Parathyroid adenoma (tissue), 2 donors: ENCODE measurements around the gene C4BPB.

Experiments
- H2AFZ ChIP-seq: fragments of 300-600 bp; sonication (generic); one replicate; pipeline ENCODE4 v1.7.0; 2017; ENCODE audit warnings: antibody characterized with exemption, mild to moderate bottlenecking
- H3K27ac ChIP-seq: fragments of 300-600 bp; sonication (generic); one replicate; pipeline ENCODE4 v1.7.0; 2017
- H3K27me3 ChIP-seq: fragments of 300-600 bp; sonication (generic); one replicate; pipeline ENCODE4 v1.7.0; 2017; ENCODE audit warnings: low read length; ENCODE audit not compliant: control insufficient read depth, insufficient read depth
- H3K36me3 ChIP-seq: fragments of 300-600 bp; sonication (generic); one replicate; pipeline ENCODE4 v1.7.0; 2017; ENCODE audit warnings: low read length; ENCODE audit not compliant: control insufficient read depth, insufficient read depth
- H3K4me1 ChIP-seq: fragments of 300-600 bp; sonication (generic); one replicate; pipeline ENCODE4 v1.7.0; 2017; ENCODE audit warnings: control low read depth
- H3K4me2 ChIP-seq: fragments of 300-600 bp; sonication (generic); one replicate; pipeline ENCODE4 v1.7.0; 2017; ENCODE audit warnings: low read length
- H3K4me3 ChIP-seq: fragments of 300-600 bp; sonication (generic); one replicate; pipeline ENCODE4 v1.7.0; 2017; ENCODE audit warnings: low read depth, low read length
- H3K79me2 ChIP-seq: fragments of 300-600 bp; sonication (generic); one replicate; pipeline ENCODE4 v1.7.0; 2017; ENCODE audit warnings: control low read depth
- H3K9ac ChIP-seq: fragments of 300-600 bp; sonication (generic); one replicate; pipeline ENCODE4 v1.7.0; 2017; ENCODE audit warnings: mild to moderate bottlenecking
- H3K9me3 ChIP-seq: fragments of 300-600 bp; sonication (generic); one replicate; pipeline ENCODE4 v1.7.0; 2017; ENCODE audit warnings: low read length; ENCODE audit not compliant: control insufficient read depth
- CTCF ChIP-seq: fragments of 300-600 bp; sonication (generic); IDR thresholded peaks from one replicate; pipeline ENCODE4 v1.7.0; 2017; ENCODE audit warnings: antibody characterized with exemption, mild to moderate bottlenecking
- donor health status: primary hyperparathyroidism.

Gene C4BPB

GRCh38 chr1:207067185-207067584 is 21.5 kb upstream of the C4BPB start:
- H2AFZ ChIP-seq: no peak overlapping the region
- H3K4me1 ChIP-seq: no peaks in the 10 kb centered on the region
- no peak overlapping the region for H3K27ac ChIP-seq
- no peak overlapping the region for H3K9ac ChIP-seq
- no peaks in the 10 kb centered on the region for H3K27me3 ChIP-seq
- H3K4me2 ChIP-seq: no peak overlapping the region
- H3K9me3 ChIP-seq: no peaks in the 10 kb centered on the region
- no peaks in the 10 kb centered on the region for H3K36me3 ChIP-seq
- H3K79me2 ChIP-seq: no peaks in the 10 kb centered on the region
- no peak for TF ChIP-seq CTCF
- H3K4me3 ChIP-seq: no peak overlapping the region

DNA sequence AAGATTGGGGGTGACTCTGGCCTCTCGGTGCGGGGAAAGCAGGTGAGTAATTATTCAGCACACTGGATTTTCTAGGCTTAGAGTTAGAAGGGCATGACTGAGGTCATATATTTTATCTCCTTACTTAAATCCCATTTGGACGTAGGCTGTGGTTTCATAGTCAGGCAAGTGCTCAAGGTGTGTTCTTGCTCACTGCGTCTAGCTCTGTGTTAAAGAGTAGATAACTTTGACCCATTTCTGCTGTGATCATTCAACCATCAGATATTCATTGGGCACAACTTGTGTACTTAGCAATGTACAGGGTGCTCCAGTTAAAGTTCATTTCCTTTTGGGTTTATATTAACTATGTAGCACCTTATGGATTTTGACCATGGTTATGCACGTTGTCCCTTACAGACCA is 21.0 kb upstream of the C4BPB start:
- Histone ChIP-seq H3K4me1 (no peaks in the 10 kb centered on the region), H3K4me2 (no peak overlapping the region), H3K27me3 (no peaks in the 10 kb centered on the region), H3K27ac (no peak overlapping the region), H3K4me3 (no peak overlapping the region), H2AFZ (no peak overlapping the region), H3K9me3 (no peaks in the 10 kb centered on the region), H3K36me3 (no peaks in the 10 kb centered on the region), H3K9ac (no peak overlapping the region), H3K79me2 (no peaks in the 10 kb centered on the region)
- no peak for TF ChIP-seq CTCF

GRCh38 chr1:207069061-207069460 is 19.6 kb upstream of the C4BPB start:
- no peaks in the 10 kb centered on the region for H3K9me3 ChIP-seq
- H3K9ac ChIP-seq: no peak overlapping the region
- H3K4me3 ChIP-seq: no peak overlapping the region
- no peak overlapping the region for H3K27ac ChIP-seq
- no peak for TF ChIP-seq CTCF
- H2AFZ ChIP-seq: no peak overlapping the region
- no peaks in the 10 kb centered on the region for H3K36me3 ChIP-seq
- H3K4me1 ChIP-seq: no peaks in the 10 kb centered on the region
- H3K27me3 ChIP-seq: no peaks in the 10 kb centered on the region
- H3K4me2 ChIP-seq: no peak overlapping the region
- no peaks in the 10 kb centered on the region for H3K79me2 ChIP-seq

DNA sequence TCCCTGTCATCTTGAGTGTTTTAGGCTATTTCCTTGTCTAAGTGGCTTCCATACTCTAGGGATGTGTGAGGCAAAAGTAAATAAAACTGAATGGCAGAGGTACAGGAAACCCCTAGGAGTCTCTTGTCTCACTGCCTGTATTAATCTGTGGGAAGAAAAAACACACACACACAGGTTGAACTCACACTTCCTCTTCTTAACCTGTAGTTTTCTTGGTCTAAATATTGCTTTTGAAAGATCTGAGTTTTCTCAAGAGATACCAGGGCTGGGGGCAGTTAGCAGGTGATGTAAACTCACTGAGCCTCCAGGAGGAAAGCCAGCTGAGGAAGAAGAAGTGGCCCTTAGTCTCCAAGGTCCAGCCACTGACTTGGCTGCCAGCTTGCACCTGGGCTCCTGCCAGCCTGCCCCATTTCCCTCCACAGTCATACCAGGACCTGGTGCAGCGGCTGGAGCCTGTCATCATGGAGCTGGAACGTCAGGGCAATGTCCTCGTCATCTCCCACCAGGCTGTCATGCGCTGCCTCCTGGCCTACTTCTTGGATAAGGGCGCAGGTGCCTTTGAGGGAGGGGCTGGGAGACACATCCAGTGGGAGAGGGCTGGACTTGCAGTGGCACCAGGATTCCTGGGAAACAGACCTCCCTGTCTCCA is 18.7 kb upstream of the C4BPB start:
- TF ChIP-seq CTCF: no peak
- Histone ChIP-seq H2AFZ (no peak overlapping the region), H3K4me2 (no peak overlapping the region), H3K4me1 (no peaks in the 10 kb centered on the region), H3K9me3 (no peaks in the 10 kb centered on the region), H3K9ac (no peak overlapping the region), H3K4me3 (no peak overlapping the region), H3K27ac (no peak overlapping the region), H3K27me3 (no peaks in the 10 kb centered on the region), H3K36me3 (no peaks in the 10 kb centered on the region), H3K79me2 (no peaks in the 10 kb centered on the region)

- no peak for TF ChIP-seq CTCF
- Histone ChIP-seq H2AFZ (no peak overlapping the region), H3K36me3 (no peaks in the 10 kb centered on the region), H3K9ac (no peak overlapping the region), H3K27me3 (no peaks in the 10 kb centered on the region), H3K4me1 (no peaks in the 10 kb centered on the region), H3K4me2 (no peak overlapping the region), H3K4me3 (no peak overlapping the region), H3K79me2 (no peaks in the 10 kb centered on the region), H3K27ac (no peak overlapping the region), H3K9me3 (no peaks in the 10 kb centered on the region)
These were observed 17.8 kb upstream of the C4BPB start for GRCh38 chr1:207070811-207071210.
